ENCODE results near the gene SLC25A52. TPM values are rescaled to one million over a fixed set of nuclear protein-coding genes. Genes with fewer than 3 reads are reported as not detected.

SLC25A52 gene
- total RNA-seq, 1 donor from 2014 or later, result 0.41 TPM

Other genes starting within 250 kb of the SLC25A52 start
- 0.82 TPM for gene TTR, start 169.0 kb downstream of the SLC25A52 start, total RNA-seq
- 7.7 TPM for gene B4GALT6, start 76.3 kb downstream of the SLC25A52 start, total RNA-seq
- 106 TPM for gene TRAPPC8, start 182.2 kb upstream of the SLC25A52 start, total RNA-seq